ENCODE measurements around the gene MT2A. TPM values are rescaled to one million over a fixed set of nuclear protein-coding genes. Genes with fewer than 3 reads are reported as not detected.

Gene MT2A
- total and polyA plus RNA-seq, 2 of the 13 experiments (the other 11 are each of a cell fraction or from before 2014, with no cell fraction given), result 135 to 371 TPM

GRCh38 chr16:56606476-56607108 is 1.8 kb upstream of the MT2A start (continued):
- TF ChIP-seq PREB (CRISPR knock-in tag; IDR thresholded peaks at IDR 0.05), result no peak
- TF ChIP-seq ZSCAN9 (CRISPR knock-in tag; IDR thresholded peaks at IDR 0.05; ENCODE audit: borderline replicate concordance), result no peak
- no peak for TF ChIP-seq ZEB1 (IDR thresholded peaks at IDR 0.05; ENCODE audit: insufficient replicate concordance, low read depth)
- no peak for TF ChIP-seq JUNB (CRISPR knock-in tag; IDR thresholded peaks at IDR 0.05; ENCODE audit: borderline replicate concordance)
- no peak for TF ChIP-seq NBN (conservative IDR thresholded peaks at IDR 0.05)
- TF ChIP-seq ZNF674 (CRISPR knock-in tag; IDR thresholded peaks at IDR 0.05; ENCODE audit: low read depth), result no peak
- no peak for TF ChIP-seq ZNF317 (CRISPR knock-in tag; IDR thresholded peaks at IDR 0.05)
- no peak for TF ChIP-seq ZBTB44 (CRISPR knock-in tag; IDR thresholded peaks at IDR 0.05)
- TF ChIP-seq CEBPZ (IDR thresholded peaks at IDR 0.05; ENCODE audit: low read length), result no peak
- TF ChIP-seq ZNF414 (CRISPR knock-in tag; IDR thresholded peaks at IDR 0.05), result no peak; the same call in 1 of the 2 replicates
- TF ChIP-seq DZIP1 (CRISPR knock-in tag; IDR thresholded peaks at IDR 0.05), result no peak
- no peak for TF ChIP-seq ZBTB4 (CRISPR knock-in tag; IDR thresholded peaks at IDR 0.05; ENCODE audit: borderline replicate concordance)
- no peak for TF ChIP-seq ESRRA (CRISPR knock-in tag; IDR thresholded peaks at IDR 0.05; ENCODE audit: low read depth)
- TF ChIP-seq NCOA1 (CRISPR knock-in tag; IDR thresholded peaks at IDR 0.05), result no peak
- TF ChIP-seq MZF1 (CRISPR knock-in tag; IDR thresholded peaks at IDR 0.05; ENCODE audit: borderline replicate concordance), result no peak
- TF ChIP-seq PCBP1 (IDR thresholded peaks at IDR 0.05; ENCODE audit: borderline replicate concordance, low read depth, low read length), result no peak
